GM19463 (cell line): ENCODE results near the gene CLIP1.
"Not testable (repeated sequence)": the region's sequence is repeated elsewhere in the genome, so short reads cannot be mapped to it uniquely, and the experiment has no call there.

Source experiments
- ATAC-seq: cut with Tn5 transposase; IDR thresholded peaks from one replicate; pipeline ENCODE4 v1.9.1; 2021; ENCODE audit warnings: mild to moderate bottlenecking, moderate library complexity; ENCODE audit not compliant: unreplicated experiment

Gene CLIP1

GRCh38 chr12:122362755-122363154 is 59.7 kb downstream of the CLIP1 start:
- no peak for ATAC-seq

- not testable (repeated sequence) for ATAC-seq
Observed at GRCh38 chr12:122358403-122358802, 64.1 kb downstream of the CLIP1 start.

- not testable (repeated sequence) for ATAC-seq
Observed at GRCh38 chr12:122357536-122357935, 64.9 kb downstream of the CLIP1 start.

- ATAC-seq = not testable (repeated sequence)
Observed at GRCh38 chr12:122356991-122357390, 65.5 kb downstream of the CLIP1 start.

GRCh38 chr12:122356192-122356635 is 66.3 kb downstream of the CLIP1 start:
- ATAC-seq = no peak

GRCh38 chr12:122355706-122356105 is 66.8 kb downstream of the CLIP1 start:
- no peak for ATAC-seq

- no peak for ATAC-seq
Observed at GRCh38 chr12:122354958-122355641, 67.4 kb downstream of the CLIP1 start.

- ATAC-seq = no peak
Observed at GRCh38 chr12:122352394-122352793, 70.1 kb downstream of the CLIP1 start.

- no peak for ATAC-seq
Observed at GRCh38 chr12:122350141-122350848, 72.2 kb downstream of the CLIP1 start.

GRCh38 chr12:122349078-122349477 is 73.4 kb downstream of the CLIP1 start:
- ATAC-seq = no peak

GRCh38 chr12:122348505-122348904 is 74.0 kb downstream of the CLIP1 start:
- no peak for ATAC-seq

GRCh38 chr12:122346054-122346453 is 76.4 kb downstream of the CLIP1 start:
- no peak for ATAC-seq

GRCh38 chr12:122345042-122345441 is 77.4 kb downstream of the CLIP1 start:
- ATAC-seq = no peak

GRCh38 chr12:122336015-122336946 is 86.2 kb downstream of the CLIP1 start:
- ATAC-seq = no peak

GRCh38 chr12:122333142-122334087 is 89.1 kb downstream of the CLIP1 start:
- ATAC-seq = no peak

- ATAC-seq = no peak
Observed at GRCh38 chr12:122327494-122328385, 94.7 kb downstream of the CLIP1 start.

GRCh38 chr12:122327014-122327413 is 95.5 kb downstream of the CLIP1 start:
- ATAC-seq = no peak

GRCh38 chr12:122326586-122326985 is 95.9 kb downstream of the CLIP1 start:
- no peak for ATAC-seq
